NCI-H2196 treated with DMSO at 0.1 percent for 48 hours (cell line): ENCODE data around the gene MRPL52.
"Not testable (repeated sequence)": the region's sequence is repeated elsewhere in the genome, so short reads cannot be mapped to it uniquely, and the experiment has no call there.

Experiments
- DNase-seq: peaks from one replicate; lab custom pipeline; 2025; ENCODE audit not compliant: unreplicated experiment; lab: John Stamatoyannopoulos, UW

The MRPL52 gene

GRCh38 chr14:22829661-22830442 lies at the start of gene MRPL52:
TSS of gene MRPL52 (plus strand) at chr14:22829887. CDS start at chr14:22829913, 26 bp downstream.
- peak; percentile 78 for DNase-seq

- no peak for DNase-seq
These were observed 49.5 kb upstream of the MRPL52 start for GRCh38 chr14:22780105-22780679.

- DNase-seq, result no peak
These were observed 48.8 kb upstream of the MRPL52 start for GRCh38 chr14:22780941-22781300.

GRCh38 chr14:22781301-22781991 lies 48.2 kb upstream of the MRPL52 start:
- no peak for DNase-seq

GRCh38 chr14:22786685-22787084 lies 43.0 kb upstream of the MRPL52 start:
- DNase-seq, result no peak

- no peak for DNase-seq
These were observed 38.4 kb upstream of the MRPL52 start for GRCh38 chr14:22791301-22791700.

GRCh38 chr14:22792158-22792557 lies 37.5 kb upstream of the MRPL52 start:
- no peak for DNase-seq

- DNase-seq, result not testable (repeated sequence)
These were observed 36.1 kb upstream of the MRPL52 start for GRCh38 chr14:22793550-22793949.

GRCh38 chr14:22793976-22794375 lies 35.7 kb upstream of the MRPL52 start:
- no peak for DNase-seq

- no peak for DNase-seq
These were observed 35.1 kb upstream of the MRPL52 start for GRCh38 chr14:22794551-22794951.

GRCh38 chr14:22796087-22796707 lies 33.5 kb upstream of the MRPL52 start:
- DNase-seq, result no peak

- DNase-seq, result no peak
These were observed 32.4 kb upstream of the MRPL52 start for GRCh38 chr14:22797017-22797917.

- DNase-seq, result no peak
These were observed 31.2 kb upstream of the MRPL52 start for GRCh38 chr14:22798528-22798927.

- no peak for DNase-seq
These were observed 29.3 kb upstream of the MRPL52 start for GRCh38 chr14:22800346-22800745.

- no peak for DNase-seq
These were observed 28.0 kb upstream of the MRPL52 start for GRCh38 chr14:22801716-22802115.

GRCh38 chr14:22802860-22803686 lies 26.6 kb upstream of the MRPL52 start:
- DNase-seq, result no peak

GRCh38 chr14:22803687-22803974 lies 26.1 kb upstream of the MRPL52 start:
- no peak for DNase-seq

GRCh38 chr14:22805235-22805634 lies 24.5 kb upstream of the MRPL52 start:
- not testable (repeated sequence) for DNase-seq

GRCh38 chr14:22807432-22808087 lies 22.1 kb upstream of the MRPL52 start:
- no peak for DNase-seq
